Fibroblast of lung (primary cell): ENCODE results near the gene ATP2B2. TPM values are rescaled to one million over a fixed set of nuclear protein-coding genes. Genes with fewer than 3 reads are reported as not detected.

ENCODE experiments used
- DNase-seq, 2 donors: peaks; one replicate each; pipeline versions ENCODE4 v3.0.0 to v3.0.0-alpha.2; 2010; ENCODE audit warnings: low read depth in 2 of 2
- H2AFZ ChIP-seq: 2 replicates; pipeline ENCODE4 v1.5.1; 2012; ENCODE audit warnings: low read length, control low read depth, inconsistent platforms
- H3K27ac ChIP-seq: 2 replicates; pipeline ENCODE4 v1.5.1; 2011; ENCODE audit warnings: low read length, control low read depth; ENCODE audit not compliant: insufficient read depth
- H3K27me3 ChIP-seq: 2 replicates; pipeline ENCODE4 v1.5.1; 2011; ENCODE audit warnings: mild to moderate bottlenecking, low read length; ENCODE audit not compliant: control insufficient read depth, insufficient read depth
- H3K36me3 ChIP-seq: 2 replicates; pipeline ENCODE4 v1.5.1; 2011; ENCODE audit warnings: low read length; ENCODE audit not compliant: control insufficient read depth, insufficient read depth
- H3K4me1 ChIP-seq: 2 replicates; pipeline ENCODE4 v1.5.1; 2011; ENCODE audit warnings: low read length; ENCODE audit not compliant: control insufficient read depth, insufficient read depth; ENCODE audit errors: extremely low read depth
- H3K4me2 ChIP-seq: 2 replicates; pipeline ENCODE4 v1.5.1; 2011; ENCODE audit warnings: low read length, control low read depth; ENCODE audit not compliant: insufficient read depth; ENCODE audit errors: extremely low read depth
- H3K4me3 ChIP-seq, 4 experiments: fragments of 200-600 bp in 1 of 4; sonication (generic) in 1 of 4; replicated peaks in 1 of 4; 2 replicates each; pipeline ENCODE4 v1.5.1; 2011 to 2016; ENCODE audit warnings: low read length in 4 of 4, low read depth in 3 of 4, mild to moderate bottlenecking in 3 of 4, control low read depth in 2 of 4, inconsistent platforms in 1 of 4, mixed read lengths in 1 of 4; ENCODE audit not compliant: insufficient read depth in 1 of 4; ENCODE audit errors: control extremely low read depth in 1 of 4
- H3K79me2 ChIP-seq: 2 replicates; pipeline ENCODE4 v1.5.1; 2012; ENCODE audit warnings: mild to moderate bottlenecking, low read length, inconsistent platforms; ENCODE audit not compliant: control insufficient read depth, insufficient read depth
- H3K9ac ChIP-seq: 2 replicates; pipeline ENCODE4 v1.5.1; 2011; ENCODE audit warnings: mild to moderate bottlenecking, low read length, control low read depth; ENCODE audit not compliant: insufficient read depth
- H3K9me3 ChIP-seq: 2 replicates; pipeline ENCODE4 v1.5.1; 2012; ENCODE audit warnings: low read depth, low read length; ENCODE audit not compliant: control insufficient read depth, insufficient read depth
- H4K20me1 ChIP-seq: 2 replicates; pipeline ENCODE4 v1.5.1; 2011; ENCODE audit warnings: low read length; ENCODE audit not compliant: control insufficient read depth, insufficient read depth; ENCODE audit errors: extremely low read depth
- EZH2 ChIP-seq: IDR thresholded peaks from 2 replicates; pipeline ENCODE4 v1.5.1; 2012; ENCODE audit warnings: low read length, control low read depth, mild to moderate bottlenecking; ENCODE audit errors: missing control alignments
- polyA plus RNA-seq, 2 donors: library from polyadenylated mRNA; depleted of rRNA in 1 of 2; stranded (reverse) in 1 of 2; unstranded in 1 of 2; fragments of >200 nt; gene quantifications; 2 replicates each; pipeline ENCODE4 v1.2.1, GENCODE V29; 2011 to 2012; ENCODE audit warnings: missing spikeins in 1 of 2
- total RNA-seq: library from RNA; depleted of rRNA; stranded (reverse); fragments of >200 nt; gene quantifications from 2 replicates; pipeline ENCODE4 v1.2.1, GENCODE V29; 2014
- TF ChIP-seq, protein P1 (sequence below), 2 donors: IDR thresholded peaks in 1 of 2; conservative IDR thresholded peaks in 1 of 2; 1 replicate in 1 of 2; 2 replicates in 1 of 2; pipeline ENCODE4 v1.5.1; 2011 to 2012; ENCODE audit warnings: low read length in 2 of 2, control low read depth in 1 of 2, inconsistent platforms in 1 of 2, low read depth in 1 of 2, mild to moderate bottlenecking in 1 of 2

ATP2B2 gene
- total and polyA plus RNA-seq, 2 donors (not counting 1 experiment from before 2014, with no cell fraction given), result not detected

DNA sequence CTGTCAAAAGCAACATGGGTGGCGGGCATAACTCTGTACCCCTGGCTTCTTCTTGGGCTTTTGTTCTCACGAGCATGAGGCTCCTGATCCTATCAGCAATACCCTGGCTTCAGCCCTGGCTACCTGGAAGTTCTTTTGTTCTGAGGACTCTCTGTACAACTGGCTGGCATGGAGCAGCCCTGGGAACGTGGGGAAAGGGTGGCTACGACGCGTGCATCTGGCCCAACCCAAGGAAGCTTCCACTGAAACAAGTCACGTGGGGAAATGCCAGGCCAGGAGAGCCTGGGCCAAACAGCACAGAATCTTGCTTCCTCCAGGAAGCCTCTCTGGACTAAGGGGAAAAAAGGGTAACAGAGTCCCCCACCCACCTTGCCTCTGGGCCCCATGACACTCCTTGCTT is 22.7 kb upstream of the ATP2B2 start:
- Histone ChIP-seq H3K9me3 (no peaks in the 10 kb centered on the region), H2AFZ (no peak overlapping the region), H3K4me3 (no peak overlapping the region), H3K36me3 (no peaks in the 10 kb centered on the region), H3K27ac (no peak overlapping the region), H3K4me2 (no peak overlapping the region), H3K27me3 (no peaks in the 10 kb centered on the region), H4K20me1 (no peaks in the 10 kb centered on the region), H3K4me1 (no peaks in the 10 kb centered on the region), H3K79me2 (no peaks in the 10 kb centered on the region), H3K9ac (no peak overlapping the region)
- TF ChIP-seq EZH2, result no peak
- TF ChIP-seq, protein P1, sequence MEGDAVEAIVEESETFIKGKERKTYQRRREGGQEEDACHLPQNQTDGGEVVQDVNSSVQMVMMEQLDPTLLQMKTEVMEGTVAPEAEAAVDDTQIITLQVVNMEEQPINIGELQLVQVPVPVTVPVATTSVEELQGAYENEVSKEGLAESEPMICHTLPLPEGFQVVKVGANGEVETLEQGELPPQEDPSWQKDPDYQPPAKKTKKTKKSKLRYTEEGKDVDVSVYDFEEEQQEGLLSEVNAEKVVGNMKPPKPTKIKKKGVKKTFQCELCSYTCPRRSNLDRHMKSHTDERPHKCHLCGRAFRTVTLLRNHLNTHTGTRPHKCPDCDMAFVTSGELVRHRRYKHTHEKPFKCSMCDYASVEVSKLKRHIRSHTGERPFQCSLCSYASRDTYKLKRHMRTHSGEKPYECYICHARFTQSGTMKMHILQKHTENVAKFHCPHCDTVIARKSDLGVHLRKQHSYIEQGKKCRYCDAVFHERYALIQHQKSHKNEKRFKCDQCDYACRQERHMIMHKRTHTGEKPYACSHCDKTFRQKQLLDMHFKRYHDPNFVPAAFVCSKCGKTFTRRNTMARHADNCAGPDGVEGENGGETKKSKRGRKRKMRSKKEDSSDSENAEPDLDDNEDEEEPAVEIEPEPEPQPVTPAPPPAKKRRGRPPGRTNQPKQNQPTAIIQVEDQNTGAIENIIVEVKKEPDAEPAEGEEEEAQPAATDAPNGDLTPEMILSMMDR (conservative IDR thresholded peaks at IDR 0.05 in 1 of 2, IDR thresholded peaks at IDR 0.05 in 1 of 2; ENCODE audit: low read depth in 1 of 2, low read length in 2 of 2), result no peak
- no peak for DNase-seq

DNA sequence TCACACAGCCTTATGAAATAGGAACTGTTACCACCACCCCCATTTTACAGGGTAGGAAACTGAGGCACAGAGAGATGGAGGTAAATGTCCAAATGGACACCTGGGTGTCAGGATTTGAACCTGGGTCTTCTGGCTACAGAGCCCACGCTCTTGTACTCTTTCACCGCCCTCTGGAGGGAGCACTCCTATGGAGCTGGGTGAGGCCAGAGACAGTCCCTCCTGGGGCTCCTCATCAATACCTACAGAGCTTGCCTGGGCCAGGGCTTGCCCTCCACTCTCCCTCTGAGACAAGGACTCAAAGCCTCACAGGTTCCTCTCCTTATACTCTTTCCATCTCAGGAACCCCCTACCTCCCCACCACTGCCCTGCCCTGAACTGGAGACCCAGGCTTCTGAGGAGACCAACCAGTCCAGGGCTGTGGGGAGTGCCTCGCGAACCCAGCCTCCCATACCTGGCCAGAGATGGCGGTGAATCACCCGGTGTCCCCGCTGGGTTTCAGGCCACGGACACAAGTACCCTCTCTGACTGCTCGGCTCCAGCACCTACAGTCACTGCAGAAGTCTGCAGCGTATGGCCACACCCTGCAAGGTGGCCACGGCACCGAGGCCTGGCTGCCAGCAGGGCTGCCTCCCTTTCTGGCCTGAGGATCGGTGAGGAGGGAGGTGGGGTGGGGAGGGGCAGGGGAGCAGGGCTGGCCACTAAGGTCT is 22.1 kb upstream of the ATP2B2 start:
- no peak overlapping the region for H3K27ac ChIP-seq
- H2AFZ ChIP-seq, result no peak overlapping the region
- no peaks in the 10 kb centered on the region for H4K20me1 ChIP-seq
- no peak overlapping the region for H3K9ac ChIP-seq
- no peaks in the 10 kb centered on the region for H3K4me1 ChIP-seq
- no peak overlapping the region for H3K4me3 ChIP-seq
- no peak overlapping the region for H3K4me2 ChIP-seq
- H3K36me3 ChIP-seq, result no peaks in the 10 kb centered on the region
- no peaks in the 10 kb centered on the region for H3K79me2 ChIP-seq
- no peaks in the 10 kb centered on the region for H3K27me3 ChIP-seq
- no peaks in the 10 kb centered on the region for H3K9me3 ChIP-seq
- DNase-seq, result no peak
- TF ChIP-seq, protein P1 (conservative IDR thresholded peaks at IDR 0.05 in 1 of 2, IDR thresholded peaks at IDR 0.05 in 1 of 2; ENCODE audit: low read depth in 1 of 2, low read length in 2 of 2), result no peak
- no peak for TF ChIP-seq EZH2

DNA sequence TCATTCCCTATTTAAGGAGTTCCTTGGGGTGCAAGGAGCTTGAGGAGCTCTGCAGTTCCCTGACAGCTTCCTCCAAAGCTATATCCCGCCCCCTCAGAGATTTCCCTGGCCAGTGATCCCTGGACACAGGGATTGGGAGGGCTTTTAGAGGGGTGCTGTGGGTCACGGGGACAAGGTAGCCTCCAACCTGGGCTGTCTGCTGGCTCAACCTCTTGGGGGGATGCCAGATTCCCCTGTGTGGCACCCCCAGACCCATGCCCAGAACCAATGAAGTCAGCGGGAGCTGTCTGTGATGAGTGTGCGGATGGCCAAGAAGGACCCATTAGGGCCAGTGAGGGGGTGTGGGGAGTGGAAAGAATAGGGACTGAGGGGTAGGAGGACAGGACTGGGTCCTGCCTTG is 21.0 kb upstream of the ATP2B2 start:
- no peaks in the 10 kb centered on the region for H3K36me3 ChIP-seq
- H3K4me2 ChIP-seq, result no peak overlapping the region
- no peak for DNase-seq
- no peak overlapping the region for H3K4me3 ChIP-seq
- H4K20me1 ChIP-seq, result no peaks in the 10 kb centered on the region
- TF ChIP-seq, protein P1 (conservative IDR thresholded peaks at IDR 0.05 in 1 of 2, IDR thresholded peaks at IDR 0.05 in 1 of 2; ENCODE audit: low read depth in 1 of 2, low read length in 2 of 2), result no peak
- TF ChIP-seq EZH2, result no peak
- no peaks in the 10 kb centered on the region for H3K27me3 ChIP-seq
- no peaks in the 10 kb centered on the region for H3K79me2 ChIP-seq
- no peak overlapping the region for H3K9ac ChIP-seq
- H3K9me3 ChIP-seq, result no peaks in the 10 kb centered on the region
- H3K4me1 ChIP-seq, result no peaks in the 10 kb centered on the region
- H2AFZ ChIP-seq, result no peak overlapping the region
- no peak overlapping the region for H3K27ac ChIP-seq
